B cell (primary cell): ENCODE data around the gene LRRIQ3. TPM values are rescaled to one million over a fixed set of nuclear protein-coding genes. Genes with fewer than 3 reads are reported as not detected.

Experiments
- ATAC-seq: fragments of 200-7000 bp; cut with Tn5 transposase; one replicate; pipeline ENCODE4 v1.10.0; 2021; ENCODE audit warnings: low read depth, mild to moderate bottlenecking, moderate number of reproducible peaks, moderate library complexity
- CTCF ChIA-PET: fragments of 350-600 bp; sonication (Branson Sonifier 250); formaldehyde crosslinking; loops from one replicate; lab custom pipeline; 2021; ENCODE audit warnings: antibody characterized with exemption, inconsistent platforms; lab: Charles Lee
- POLR2A ChIA-PET: fragments of 350-600 bp; sonication (Branson Sonifier 250); formaldehyde crosslinking; loops from one replicate; lab custom pipeline; 2021; ENCODE audit warnings: antibody characterized with exemption; lab: Charles Lee
- DNase-seq: peaks from one replicate; pipeline ENCODE4 v3.0.0; 2013
- H2AFZ ChIP-seq: 2 replicates; pipeline ENCODE4 v1.6.1; 2012; ENCODE audit warnings: mild to moderate bottlenecking, low read depth, low read length; ENCODE audit not compliant: insufficient read depth, poor library complexity, severe bottlenecking
- H3K27ac ChIP-seq, 2 donors: 1 replicate in 1 of 2; 2 replicates in 1 of 2; pipeline ENCODE4 v1.5.1; 2012 to 2013; ENCODE audit warnings: low read length in 2 of 2, mild to moderate bottlenecking in 2 of 2, moderate library complexity in 1 of 2
- H3K27me3 ChIP-seq, 4 experiments: fragments of 200-600 bp in 1 of 4; sonication (generic) in 1 of 4; replicated peaks in 1 of 4; 1 replicate in 2 of 4; 2 replicates in 2 of 4; pipeline versions ENCODE4 v1.6.1 to v1.7.0; 2013 to 2016; ENCODE audit warnings: low read length in 3 of 4, mild to moderate bottlenecking in 2 of 4, mixed read lengths in 1 of 4, moderate library complexity in 1 of 4; ENCODE audit not compliant: insufficient read depth in 4 of 4, control insufficient read depth in 3 of 4; ENCODE audit errors: control extremely low read depth in 1 of 4
- H3K36me3 ChIP-seq, 2 experiments: replicated peaks in 1 of 2; 1 replicate in 1 of 2; 2 replicates in 1 of 2; pipeline versions ENCODE4 v1.6.1 to v1.7.1; 2013; ENCODE audit warnings: low read length in 1 of 2; ENCODE audit not compliant: insufficient read depth in 2 of 2, control insufficient read depth in 1 of 2; ENCODE audit errors: control extremely low read depth in 1 of 2, extremely low read depth in 1 of 2
- H3K4me1 ChIP-seq, 2 donors: fragments of 200-600 bp in 1 of 2; sonication (generic) in 1 of 2; 1 replicate in 1 of 2; 2 replicates in 1 of 2; pipeline versions ENCODE4 v1.5.1 to v1.6.1; 2013 to 2017; ENCODE audit warnings: low read length in 2 of 2; ENCODE audit not compliant: control insufficient read depth in 2 of 2, insufficient read depth in 2 of 2
- H3K4me2 ChIP-seq: replicated peaks from 2 replicates; pipeline ENCODE3; 2012; ENCODE audit warnings: mild to moderate bottlenecking, low read depth, low read length; ENCODE audit not compliant: poor library complexity, severe bottlenecking
- H3K4me3 ChIP-seq, 5 experiments: fragments of 200-600 bp in 1 of 5; sonication (generic) in 1 of 5; 1 replicate in 3 of 5; 2 replicates in 2 of 5; pipeline versions ENCODE4 v1.5.1 to v1.7.0; 2011 to 2016; ENCODE audit warnings: low read length in 4 of 5, mild to moderate bottlenecking in 4 of 5, low read depth in 2 of 5, control low read depth in 1 of 5, moderate library complexity in 1 of 5; ENCODE audit not compliant: insufficient read depth in 1 of 5; ENCODE audit errors: control extremely low read depth in 1 of 5, extremely low read depth in 1 of 5
- H3K79me2 ChIP-seq: fragments of 200-600 bp; sonication (generic); one replicate; pipeline ENCODE4 v1.6.0; 2016; ENCODE audit warnings: low read length; ENCODE audit not compliant: control insufficient read depth, insufficient read depth
- H3K9ac ChIP-seq: fragments of 200-600 bp; sonication (generic); 2 replicates; pipeline ENCODE4 v1.6.1; 2017; ENCODE audit warnings: mild to moderate bottlenecking, low read length, moderate library complexity
- H3K9me3 ChIP-seq, 3 donors: one replicate each; pipeline versions ENCODE4 v1.6.1 to v1.7.1; 2013; ENCODE audit warnings: low read length in 2 of 3; ENCODE audit not compliant: control insufficient read depth in 2 of 3, insufficient read depth in 1 of 3; ENCODE audit errors: control extremely low read depth in 1 of 3
- H4K20me1 ChIP-seq: 2 replicates; pipeline ENCODE4 v1.6.0; 2012; ENCODE audit warnings: mild to moderate bottlenecking, low read length; ENCODE audit not compliant: insufficient read depth, control insufficient read depth, poor library complexity, severe bottlenecking
- H3K27ac Mint-ChIP-seq: one replicate; pipeline ENCODE4 v1.8.0; 2021; ENCODE audit warnings: mixed read lengths
- H3K27me3 Mint-ChIP-seq: one replicate; pipeline ENCODE4 v1.8.0; 2021; ENCODE audit warnings: mixed read lengths
- H3K4me1 Mint-ChIP-seq: one replicate; pipeline ENCODE4 v1.8.0; 2021; ENCODE audit warnings: mixed read lengths
- H3K4me3 Mint-ChIP-seq: one replicate; pipeline ENCODE4 v1.8.0; 2021; ENCODE audit warnings: mixed read lengths
- H3K9me3 Mint-ChIP-seq: one replicate; pipeline ENCODE4 v1.8.0; 2022; ENCODE audit warnings: mixed read lengths; ENCODE audit not compliant: insufficient read depth
- EZH2 ChIP-seq: IDR thresholded peaks from 2 replicates; pipeline ENCODE4 v1.6.1; 2012; ENCODE audit warnings: borderline replicate concordance, low read depth, mild to moderate bottlenecking, moderate library complexity, low read length; ENCODE audit not compliant: insufficient read depth, poor library complexity, severe bottlenecking
- whole genome bisulfite sequencing: methylation state at CpG from one replicate; pipeline ENCODE4 v1.1.5; 2013; ENCODE audit warnings: missing lambda C conversion rate; ENCODE audit not compliant: insufficient coverage; 5-methylcytosine and 5-hydroxymethylcytosine counted together
- intact Hi-C: fragments of 100-400 bp; cut with micrococcal nuclease; formaldehyde crosslinking; loops from one replicate; pipeline ENCODE4 v1.10.0; 2022
- polyA minus RNA-seq: library from RNA; depleted of rRNA, polyadenylated mRNA; stranded (reverse); fragments of >200 nt; gene quantifications from 2 replicates; pipeline ENCODE4 v1.2.3, GENCODE V29; 2012
- polyA plus RNA-seq: library from polyadenylated mRNA; depleted of rRNA; stranded (reverse); fragments of >200 nt; gene quantifications from 2 replicates; pipeline ENCODE4 v1.2.3, GENCODE V29; 2012
- total RNA-seq, 2 donors: library from RNA; stranded (reverse); fragments of 120-200 nt in 1 of 2; gene quantifications; 1 replicate in 1 of 2; 2 replicates in 1 of 2; pipeline versions ENCODE4 v1.2.3 to v1.2.4, GENCODE V29; 2013 to 2022
- TF ChIP-seq, protein P1 (sequence below): fragments of 200-600 bp; IDR thresholded peaks from one replicate; pipeline ENCODE4 v1.8.0; 2022; ENCODE audit warnings: antibody characterized with exemption, mild to moderate bottlenecking

Gene LRRIQ3
- total RNA-seq (1.4 and 2.2 TPM in 2 replicates), polyA plus RNA-seq (0.33 and 1.1 TPM in 2 replicates), polyA minus RNA-seq (0.14 and 0.34 TPM in 2 replicates)
- 2.7 TPM for total RNA-seq (2013)

DNA sequence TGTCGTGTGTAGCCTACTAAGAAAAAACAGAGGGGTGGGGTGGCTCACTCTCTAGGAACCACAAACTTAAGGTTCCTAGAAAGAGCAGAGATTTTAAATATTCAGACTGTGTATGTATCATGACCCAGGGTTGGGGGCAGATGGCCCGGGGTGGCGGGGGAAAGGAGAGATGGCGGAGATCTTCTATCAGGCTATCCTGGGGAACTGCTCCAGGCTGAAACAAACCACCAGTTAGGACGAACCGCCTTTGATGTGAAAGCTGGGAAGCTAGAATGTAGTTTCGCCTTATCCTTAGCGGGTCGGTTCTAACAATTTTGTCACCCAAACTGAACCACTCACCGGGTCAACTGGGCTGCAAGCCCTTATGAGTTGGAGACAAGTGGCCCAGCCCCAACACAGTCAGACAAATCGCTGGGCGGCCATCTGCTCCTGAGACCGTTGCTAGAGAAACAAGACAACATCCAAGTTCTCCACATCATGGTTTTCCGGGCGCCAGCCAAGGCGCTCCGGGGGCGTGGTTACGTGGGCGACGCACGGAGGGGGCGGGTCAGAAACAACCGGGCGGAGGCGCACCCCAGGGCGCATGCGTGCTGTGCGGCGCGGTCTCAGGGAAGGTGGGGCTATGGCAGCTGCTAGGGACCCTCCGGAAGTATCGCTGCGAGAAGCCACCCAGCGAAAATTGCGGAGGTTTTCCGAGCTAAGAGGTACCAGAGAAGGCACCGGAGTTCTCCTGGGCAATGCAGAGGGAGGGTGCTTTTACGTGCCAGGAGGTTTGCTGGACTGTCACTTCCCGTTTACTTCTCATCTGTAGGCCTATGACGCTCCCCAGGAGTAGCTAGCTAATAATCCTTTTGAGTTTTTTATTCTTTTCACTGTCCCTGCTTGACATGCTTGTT lies at the start of gene LRRIQ3, which contains the start of gene FPGT:
Gene LRRIQ3 (minus strand): TSS at position 520 of the 896 bp plus-strand sequence. CDS start 14,492 bp downstream, outside the sequence.
Gene FPGT (plus strand): TSS at position 586 of the 896 bp plus-strand sequence. CDS start 37 bp downstream, at position 623.
- CTCF ChIA-PET = interaction anchor here (1.0 kb wide), 1 partner anchor 12 kb away, joined by 3 read pairs; no protein-coding TSS in a partner anchor
- no peaks in the 10 kb centered on the region for H4K20me1 ChIP-seq
- peak within 1 kb of the TSS; percentile 97 for H2AFZ ChIP-seq
- no peak for TF ChIP-seq EZH2
- TF ChIP-seq, protein P1, sequence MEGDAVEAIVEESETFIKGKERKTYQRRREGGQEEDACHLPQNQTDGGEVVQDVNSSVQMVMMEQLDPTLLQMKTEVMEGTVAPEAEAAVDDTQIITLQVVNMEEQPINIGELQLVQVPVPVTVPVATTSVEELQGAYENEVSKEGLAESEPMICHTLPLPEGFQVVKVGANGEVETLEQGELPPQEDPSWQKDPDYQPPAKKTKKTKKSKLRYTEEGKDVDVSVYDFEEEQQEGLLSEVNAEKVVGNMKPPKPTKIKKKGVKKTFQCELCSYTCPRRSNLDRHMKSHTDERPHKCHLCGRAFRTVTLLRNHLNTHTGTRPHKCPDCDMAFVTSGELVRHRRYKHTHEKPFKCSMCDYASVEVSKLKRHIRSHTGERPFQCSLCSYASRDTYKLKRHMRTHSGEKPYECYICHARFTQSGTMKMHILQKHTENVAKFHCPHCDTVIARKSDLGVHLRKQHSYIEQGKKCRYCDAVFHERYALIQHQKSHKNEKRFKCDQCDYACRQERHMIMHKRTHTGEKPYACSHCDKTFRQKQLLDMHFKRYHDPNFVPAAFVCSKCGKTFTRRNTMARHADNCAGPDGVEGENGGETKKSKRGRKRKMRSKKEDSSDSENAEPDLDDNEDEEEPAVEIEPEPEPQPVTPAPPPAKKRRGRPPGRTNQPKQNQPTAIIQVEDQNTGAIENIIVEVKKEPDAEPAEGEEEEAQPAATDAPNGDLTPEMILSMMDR = no peak
- H3K27me3 ChIP-seq = no peaks in the 10 kb centered on the region
- peak; percentile 97 for ATAC-seq
- H3K4me1 ChIP-seq = peaks cover 8 to 16% of the 10 kb centered on the region in 2 donors
- H3K4me3 ChIP-seq = peak within 1 kb of the TSS; percentile 58 to 95 (median 77)
- no peaks in the 10 kb centered on the region for H3K79me2 ChIP-seq
- peak within 1 kb of the TSS; percentile 80 for H3K4me2 ChIP-seq
- intact Hi-C loops = loop anchor here (1.0 to 10.0 kb wide), 3 partner anchors 535 to 1589 kb away; partner anchors contain the start of genes ACADM, CRYZ, RABGGTB and TYW3
- Mint-ChIP-seq H3K27me3 (no peaks in the 10 kb centered on the region), H3K27ac (peak within 1 kb of the TSS; percentile 96), H3K4me3 (peak within 1 kb of the TSS; percentile 93), H3K4me1 (peaks cover 24% of the 10 kb centered on the region), H3K9me3 (no peaks in the 10 kb centered on the region)
- H3K9me3 ChIP-seq = no peaks in the 10 kb centered on the region
- WGBS = 3% methylated on average over 39 of the region's 41 CpGs
- DNase-seq = peak; percentile 96
- peak within 1 kb of the TSS; percentile 91 for H3K9ac ChIP-seq
- POLR2A ChIA-PET = no interaction called here
- peaks cover 2 to 12% of the 10 kb centered on the region in 2 experiments for H3K36me3 ChIP-seq
- H3K27ac ChIP-seq = peak within 1 kb of the TSS; percentile 77 to 85
